Panc1 (cell line): ENCODE data around the gene TRIM8.

Experiments used
- CTCF ChIP-seq: fragments of 450-650 bp; IDR thresholded peaks from 2 replicates; pipeline ENCODE4 v1.5.1; 2017; ENCODE audit warnings: mild to moderate bottlenecking
- POLR2AphosphoS5 ChIP-seq: IDR thresholded peaks from 2 replicates; pipeline ENCODE4 v1.6.1; 2012; ENCODE audit warnings: mild to moderate bottlenecking, low read depth, low read length, moderate library complexity

- TF ChIP-seq CTCF (no peak), POLR2AphosphoS5 (no peak)
Observed at GRCh38 chr10:102670871-102671434, 26.7 kb downstream of the TRIM8 start.
